HT1080 (cell line): ENCODE data around the gene WDR73. TPM values are rescaled to one million over a fixed set of nuclear protein-coding genes. Genes with fewer than 3 reads are reported as not detected.
"Not testable (repeated sequence)": the region's sequence is repeated elsewhere in the genome, so short reads cannot be mapped to it uniquely, and the experiment has no call there.

ENCODE experiments used
- DNase-seq: peaks from one replicate; pipeline ENCODE4 v3.0.0-alpha.2; 2015; ENCODE audit warnings: low read depth
- polyA plus RNA-seq, 2 experiments: library from polyadenylated mRNA; depleted of rRNA; stranded (reverse); fragments of >200 nt; gene quantifications; 2 replicates each; pipeline ENCODE4 v1.2.3, GENCODE V29; 2015
- total RNA-seq: library from RNA; depleted of rRNA; stranded (reverse); fragments of >200 nt; shearing (Covaris generic); gene quantifications from 2 replicates; pipeline ENCODE4 v1.2.3, GENCODE V29; 2014; rRNA removed

The WDR73 gene
- 28.5 and 29.1 TPM in 2 replicates for total RNA-seq
- 16.0 and 19.4 TPM in 2 replicates for polyA plus RNA-seq (2015; cell fraction: cytosol; rRNA removed)
- polyA plus RNA-seq (2015; cell fraction: nucleus; rRNA removed): 73.1 and 79.1 TPM in 2 replicates

DNA sequence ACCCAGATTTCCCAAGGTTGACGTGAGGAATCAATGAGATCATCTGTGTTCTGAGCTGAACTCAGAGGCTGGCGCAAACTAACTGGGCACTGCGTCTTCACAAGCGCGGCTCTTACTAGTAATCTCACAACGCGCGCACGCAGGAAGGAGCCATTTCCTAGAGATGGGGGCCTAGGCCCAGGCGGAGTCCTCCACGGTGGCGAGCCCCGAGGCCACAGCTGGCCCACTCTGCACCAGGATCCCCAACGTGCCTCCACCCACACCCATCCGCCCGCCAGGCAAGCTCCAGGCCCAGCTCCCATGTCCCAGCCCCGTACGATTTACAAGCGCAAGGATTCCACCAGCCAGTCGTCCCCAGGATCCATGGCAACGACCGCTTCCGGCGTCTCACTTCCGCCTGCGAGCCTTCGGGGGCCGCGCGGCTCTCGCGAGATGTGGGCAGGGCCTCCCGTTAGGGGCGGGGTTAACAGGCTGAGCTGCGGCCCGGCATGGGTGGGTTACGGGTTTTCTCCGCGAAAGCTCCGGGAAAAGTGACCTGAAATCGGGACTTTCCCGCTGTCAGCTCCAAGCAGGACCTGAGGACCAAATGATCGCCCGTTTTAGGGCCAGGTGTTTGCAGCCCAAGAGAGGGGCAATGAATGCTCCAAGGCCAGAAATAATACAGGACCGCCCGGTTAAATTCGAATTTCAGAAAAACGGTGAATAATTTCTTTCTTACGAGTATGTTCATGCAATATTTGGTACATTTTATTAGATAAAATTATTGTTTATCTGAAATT is at the start of gene WDR73:
Gene WDR73, minus strand, starts transcription at position 374 of the 779 bp plus-strand sequence. Its CDS starts 9 bp downstream, at position 365.
- peak; percentile 89 for DNase-seq

DNA sequence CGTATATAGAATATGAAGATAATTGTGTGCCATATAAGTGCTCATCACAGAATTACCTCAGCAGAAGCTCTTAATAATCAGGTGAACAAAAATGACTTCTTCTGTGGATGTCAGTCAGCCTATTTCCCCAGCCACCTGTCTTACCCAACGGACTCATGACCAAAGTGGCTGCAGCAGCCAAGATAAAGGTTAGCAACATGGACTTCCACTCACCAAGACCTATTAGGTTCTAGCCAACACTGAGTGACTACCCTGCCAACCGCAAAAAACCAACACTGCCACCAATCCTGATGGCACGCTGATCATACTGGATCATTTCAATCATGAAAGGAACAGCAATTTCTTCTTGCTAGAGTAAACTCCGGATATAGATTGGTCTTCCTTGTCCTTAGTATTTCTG is 49.7 kb upstream of the WDR73 start:
- DNase-seq: no peak

DNA sequence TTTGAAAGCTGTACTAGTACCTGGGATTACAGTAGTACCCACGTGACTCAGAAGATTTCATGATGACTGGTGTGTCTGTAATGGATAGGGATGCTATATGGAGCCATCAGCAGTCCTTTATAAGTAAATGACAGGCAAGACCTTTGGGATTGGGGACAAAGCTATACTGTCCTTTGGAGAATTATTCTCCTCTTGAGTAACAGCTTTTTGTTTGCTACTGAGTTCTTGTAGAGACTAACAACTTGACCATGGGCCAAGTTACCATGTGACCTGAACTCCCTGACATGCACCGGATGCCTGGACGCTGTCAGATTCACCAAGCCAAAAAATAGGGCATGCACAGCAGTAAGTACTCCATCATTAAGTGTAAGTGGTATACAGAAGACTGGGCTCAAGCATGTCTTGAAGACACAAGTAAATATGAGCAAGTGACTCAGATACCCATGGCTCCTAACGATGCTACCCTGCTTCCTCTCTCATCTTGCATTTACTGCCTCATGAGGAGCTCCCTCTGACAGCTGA is 48.9 kb upstream of the WDR73 start:
- no peak for DNase-seq

DNA sequence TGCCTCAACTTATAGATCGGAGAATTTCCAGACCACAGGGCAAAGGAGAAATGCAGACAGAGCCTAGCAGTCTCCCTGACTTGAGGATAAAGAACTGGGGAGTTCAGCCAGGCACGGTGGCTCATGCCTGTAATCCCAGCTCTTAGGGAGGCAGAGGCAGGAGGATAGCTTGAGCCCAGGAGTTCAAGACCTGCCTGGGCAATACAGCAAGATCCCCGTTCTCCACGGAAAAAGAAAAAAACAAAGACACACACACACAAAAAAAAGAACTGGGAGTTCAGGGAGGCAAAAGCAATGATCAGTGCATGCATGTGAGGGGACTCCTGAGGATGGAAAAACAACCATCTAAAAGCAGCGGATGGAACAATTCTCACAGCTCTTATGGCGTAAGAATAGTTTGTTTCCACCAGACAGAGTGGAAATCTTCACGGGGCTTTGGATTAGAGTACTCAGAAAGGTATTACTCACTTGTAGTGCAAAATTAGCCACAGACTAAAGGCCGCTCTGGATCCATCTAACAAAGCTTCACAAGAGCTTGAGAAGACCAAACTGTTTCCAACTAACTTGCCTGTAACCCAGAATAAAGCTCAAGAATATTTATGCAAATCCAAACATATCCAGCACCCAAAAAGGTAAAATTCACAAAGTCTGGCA is 45.6 kb upstream of the WDR73 start:
- DNase-seq: no peak

DNA sequence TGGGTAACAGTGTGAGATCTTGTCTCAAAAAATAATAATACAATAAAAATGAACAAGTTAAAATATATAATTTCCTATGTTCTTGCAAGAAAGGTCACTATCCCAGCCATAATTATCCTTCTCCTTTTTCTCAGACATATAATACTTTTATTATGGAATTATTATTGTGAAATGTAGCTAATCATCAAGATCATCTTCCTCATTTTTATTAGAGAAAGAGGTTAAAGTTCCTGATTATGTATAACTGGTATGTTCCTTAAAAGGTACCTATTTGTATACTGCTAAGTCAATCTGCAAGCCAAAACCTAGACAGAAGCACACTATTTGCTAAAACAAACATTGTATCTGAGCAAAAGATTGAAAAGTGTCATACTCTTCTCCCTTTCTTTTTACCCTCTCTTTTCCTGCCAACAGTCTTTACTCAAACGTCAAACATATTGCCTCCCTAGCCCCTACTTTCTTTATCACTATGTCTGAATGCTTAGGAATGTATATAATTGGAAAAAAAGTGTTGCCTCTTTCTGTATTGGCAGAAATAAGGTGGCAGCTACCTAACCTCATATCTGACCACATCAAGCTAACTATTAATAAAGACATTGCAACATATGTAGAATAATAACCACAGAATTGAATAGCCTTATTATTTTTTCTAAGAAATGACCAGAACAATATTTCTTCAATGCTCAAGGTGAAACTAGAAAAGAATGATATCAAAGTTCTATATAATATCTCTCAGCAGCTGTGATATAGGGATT is 43.3 kb upstream of the WDR73 start:
- DNase-seq: no peak

DNA sequence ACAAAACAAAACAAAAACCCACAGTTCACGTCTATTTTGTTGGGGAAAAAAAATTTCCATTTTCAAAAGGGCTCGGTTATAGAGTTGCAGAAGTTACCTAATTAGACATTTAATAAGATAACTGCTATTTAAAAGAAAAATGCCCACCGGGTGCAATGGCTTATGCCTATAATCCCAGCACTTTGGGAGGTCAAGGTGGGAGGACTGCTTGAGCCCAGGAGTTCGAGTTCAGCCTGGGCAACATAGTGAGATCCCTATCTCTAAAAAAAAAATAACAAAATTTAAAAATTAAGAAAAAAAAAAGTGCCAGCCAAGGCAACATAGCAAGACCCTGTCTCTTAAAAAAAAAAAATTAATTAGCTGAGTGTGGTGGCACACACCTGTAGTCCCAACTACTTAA is 42.7 kb upstream of the WDR73 start:
- DNase-seq: no peak

DNA sequence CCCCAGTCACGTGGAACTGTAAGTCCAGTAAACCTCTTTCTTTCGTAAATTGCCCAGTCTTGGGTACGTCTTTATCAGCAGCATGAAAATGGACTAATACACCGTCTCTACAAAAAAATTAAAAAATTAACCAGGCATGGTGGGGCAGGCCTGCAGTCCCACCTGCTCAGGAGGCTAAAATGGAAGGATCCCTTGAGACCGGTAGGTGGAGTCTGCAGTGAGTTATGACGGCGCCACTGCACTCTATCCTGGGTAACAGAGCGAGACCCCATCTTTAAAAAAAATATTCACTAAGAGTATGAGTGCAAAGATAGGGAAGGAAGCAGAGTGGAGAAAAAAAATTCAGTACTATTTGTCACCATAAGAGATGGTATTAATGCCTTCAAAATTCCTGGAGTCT is 36.3 kb upstream of the WDR73 start:
- no peak for DNase-seq

DNA sequence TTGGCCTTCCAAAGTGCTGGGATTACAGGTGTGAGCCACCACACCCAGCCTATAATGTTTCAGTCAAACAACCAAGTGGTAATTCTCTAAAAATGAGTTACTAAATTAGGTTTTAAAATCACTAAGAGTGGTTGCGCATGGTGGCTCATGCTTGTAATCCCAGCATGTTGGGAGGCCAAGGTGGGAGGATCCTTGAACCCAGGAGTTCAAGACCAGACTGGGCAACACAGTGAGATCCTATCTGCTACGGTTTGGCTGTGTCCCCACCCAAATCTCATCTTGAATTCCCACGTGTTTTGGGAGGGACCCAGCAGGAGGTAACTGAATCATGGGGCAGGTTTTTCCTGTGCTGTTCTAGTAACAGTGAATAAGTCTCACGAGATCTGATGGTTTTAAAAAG is 35.8 kb upstream of the WDR73 start:
- DNase-seq: no peak

DNA sequence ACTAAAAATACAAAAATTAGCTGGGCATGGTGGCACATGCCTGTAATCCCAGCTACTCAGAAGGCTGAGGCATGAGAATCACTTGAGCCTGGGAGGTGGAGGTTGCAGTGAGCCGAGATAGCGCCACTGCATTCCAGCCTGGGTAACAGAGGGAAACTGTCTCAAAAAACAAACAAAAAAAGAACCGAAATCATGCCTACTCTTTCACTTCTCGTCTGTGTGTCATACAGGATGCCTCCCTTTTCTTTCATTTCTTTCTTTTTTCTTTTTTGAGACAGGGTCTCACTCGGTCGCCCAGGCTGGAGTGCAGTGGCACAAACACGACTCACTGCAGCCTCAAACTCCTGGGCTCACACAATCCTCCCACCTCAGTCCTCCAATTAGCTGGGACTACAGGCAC is 32.4 kb upstream of the WDR73 start:
- not testable (repeated sequence) for DNase-seq

DNA sequence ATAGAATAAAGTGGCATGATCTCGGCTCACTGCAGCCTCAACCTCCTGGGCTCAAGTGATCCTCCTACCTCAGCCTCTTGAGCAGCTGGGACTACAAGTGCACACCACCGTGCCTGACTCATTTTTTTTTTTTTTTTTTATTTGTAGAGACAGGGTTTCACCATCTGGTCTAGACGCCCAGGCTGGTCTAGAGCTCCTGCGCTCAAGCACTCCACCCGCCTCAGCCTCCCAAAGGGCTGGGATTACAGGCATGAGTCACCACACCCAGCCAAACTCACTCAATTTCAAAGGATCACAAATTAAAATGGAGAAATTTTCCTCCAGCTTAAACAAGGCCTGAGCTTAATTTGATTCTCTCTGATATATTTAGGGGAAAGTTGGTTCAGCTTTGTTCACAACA is 31.2 kb upstream of the WDR73 start:
- DNase-seq: peak; percentile 96

DNA sequence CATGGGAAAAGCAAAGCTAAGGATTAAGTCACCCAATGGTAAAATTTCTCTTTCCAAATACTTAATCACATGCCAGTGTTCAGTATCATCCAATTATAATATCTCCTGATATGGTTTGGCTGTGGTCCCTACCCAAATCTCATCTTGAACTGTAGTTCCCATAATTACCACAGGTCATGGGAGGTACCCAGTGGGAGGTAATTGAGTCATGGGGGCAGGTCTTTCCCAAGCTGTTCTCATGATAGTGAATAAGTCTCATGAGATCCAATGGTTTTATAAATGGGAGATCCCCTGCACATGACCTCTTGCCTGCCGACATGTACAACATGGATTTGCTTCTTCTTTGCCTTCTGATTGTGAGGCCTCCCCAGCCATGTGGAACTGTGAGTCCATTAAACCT is 30.0 kb upstream of the WDR73 start:
- DNase-seq: peak; percentile 34

DNA sequence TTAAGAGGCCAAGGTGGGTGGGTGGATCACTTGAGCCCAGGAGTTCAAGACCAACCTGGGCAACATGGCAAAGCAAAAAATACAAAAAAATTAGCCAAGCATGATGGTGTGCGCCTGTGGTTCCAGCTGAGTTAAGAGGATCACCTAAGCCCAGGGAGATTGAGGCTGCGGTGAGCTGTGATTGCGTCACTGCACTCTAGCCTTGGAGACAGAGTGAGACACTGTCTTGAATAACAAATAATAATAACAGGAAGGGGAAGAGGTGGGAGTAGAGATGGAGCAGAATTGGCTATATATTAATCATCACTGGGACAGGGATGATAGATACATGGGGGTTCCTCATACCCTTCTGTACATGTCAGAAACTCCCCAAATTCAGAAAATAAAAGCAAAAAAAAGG is 27.7 kb upstream of the WDR73 start:
- peak; percentile 53 for DNase-seq

DNA sequence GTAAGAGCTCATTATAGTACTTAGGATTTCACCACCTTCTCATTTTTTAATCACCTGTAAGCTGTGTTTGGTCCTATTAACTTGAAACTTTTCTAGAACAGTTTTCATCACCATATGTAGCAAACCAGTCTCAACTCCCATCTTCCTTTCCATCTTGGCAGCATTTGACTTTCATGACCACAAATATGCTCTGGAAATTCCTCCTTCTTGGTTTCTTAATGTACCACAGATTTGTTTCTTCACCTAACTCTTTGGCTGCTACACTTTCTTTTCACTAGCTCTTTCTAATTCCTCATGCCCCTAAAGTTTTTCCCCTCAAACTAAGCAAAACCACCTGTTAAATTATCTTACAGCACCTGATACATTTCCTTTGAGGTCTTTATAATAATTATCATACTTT is 17.1 kb upstream of the WDR73 start:
- DNase-seq: peak; percentile 40

DNA sequence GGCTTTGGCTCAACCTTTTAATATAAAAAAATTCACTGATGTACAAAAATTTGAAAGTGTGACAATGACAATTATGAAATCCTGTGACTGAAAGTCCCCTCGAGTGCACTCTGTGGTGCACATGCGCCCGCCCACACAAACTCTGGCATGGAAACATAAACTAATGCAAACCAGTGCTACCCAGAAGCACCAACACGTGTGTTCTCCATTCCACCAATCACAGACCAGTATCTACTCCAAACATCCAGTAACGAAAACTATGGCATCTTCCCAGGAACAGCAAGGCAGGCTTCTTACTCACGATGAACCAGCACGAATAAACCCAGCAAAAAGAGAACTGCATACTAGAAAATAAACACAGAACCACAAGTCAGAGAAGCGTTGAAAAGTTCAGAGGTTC is 15.6 kb upstream of the WDR73 start:
- DNase-seq: no peak

DNA sequence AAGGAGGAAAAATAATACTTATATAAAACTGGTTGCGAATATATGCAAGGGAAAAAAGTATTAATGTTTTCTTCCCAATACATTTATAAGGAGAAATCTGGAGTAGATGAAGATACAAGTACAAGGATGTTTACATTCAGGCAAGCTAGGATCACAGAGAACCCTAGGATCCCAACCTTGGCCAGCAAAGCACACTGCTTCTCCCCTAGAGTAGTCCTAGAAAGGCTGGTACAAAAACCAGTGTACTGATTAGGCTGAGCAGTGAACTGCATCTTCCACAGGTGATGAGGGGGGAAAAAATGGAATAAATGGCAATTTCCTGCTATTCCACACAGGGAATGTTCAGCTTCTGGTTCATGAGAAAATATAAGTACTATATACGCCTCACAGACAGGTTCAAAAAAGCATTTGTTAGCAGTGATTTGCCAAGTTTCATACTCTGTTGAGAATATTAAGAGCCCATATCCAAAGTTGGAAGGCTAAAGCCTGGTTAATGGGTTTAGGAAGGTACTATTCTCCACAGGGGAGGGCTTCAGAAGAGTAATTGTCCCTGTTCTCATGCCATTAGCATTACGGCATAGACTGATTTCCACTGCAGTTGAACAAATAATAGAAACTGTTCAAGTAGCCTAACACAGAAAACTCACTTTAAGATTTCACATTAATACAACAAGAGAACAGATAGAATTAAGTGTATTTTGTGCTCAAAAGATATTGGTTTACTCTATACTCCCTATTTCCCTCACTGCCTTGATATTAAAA is 14.3 kb upstream of the WDR73 start:
- DNase-seq: no peak

DNA sequence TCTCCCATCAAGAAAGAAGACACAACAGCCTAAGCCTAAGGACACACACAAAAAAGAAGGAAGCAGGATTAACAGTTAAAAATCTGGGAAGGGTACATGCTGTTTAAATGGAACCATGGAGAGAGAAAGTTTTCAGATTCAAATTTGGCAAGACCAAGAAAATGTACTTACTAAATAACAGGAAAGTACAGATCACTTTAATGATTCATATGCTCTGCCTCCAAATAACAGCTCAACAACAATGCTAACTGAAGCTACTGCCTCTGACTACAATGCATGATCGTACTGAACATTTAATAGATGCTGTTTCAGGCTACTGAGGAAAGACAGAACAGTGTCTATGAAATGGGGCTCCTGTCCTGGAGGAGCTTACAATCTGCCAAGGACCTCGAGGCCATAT is 12.3 kb upstream of the WDR73 start:
- DNase-seq: no peak

DNA sequence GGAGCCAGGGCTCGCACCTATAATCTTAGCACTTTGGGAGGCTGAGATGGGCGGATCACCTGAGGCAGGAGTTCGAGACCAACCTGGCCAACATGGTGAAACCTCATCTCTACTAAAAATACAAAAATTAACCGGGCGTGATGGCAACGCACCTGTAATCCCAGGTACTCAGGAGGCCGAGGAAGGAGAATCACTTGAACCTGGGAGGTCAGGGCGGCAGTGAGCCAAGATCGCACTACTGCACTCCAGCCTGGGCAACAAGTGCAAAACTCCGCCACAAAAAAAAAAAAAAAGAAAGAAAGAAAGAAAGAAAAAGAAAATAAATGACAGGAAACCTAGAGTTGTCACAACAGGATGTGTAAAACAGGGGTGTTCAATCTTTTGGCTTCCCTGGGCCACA is 6.9 kb upstream of the WDR73 start:
- no peak for DNase-seq

DNA sequence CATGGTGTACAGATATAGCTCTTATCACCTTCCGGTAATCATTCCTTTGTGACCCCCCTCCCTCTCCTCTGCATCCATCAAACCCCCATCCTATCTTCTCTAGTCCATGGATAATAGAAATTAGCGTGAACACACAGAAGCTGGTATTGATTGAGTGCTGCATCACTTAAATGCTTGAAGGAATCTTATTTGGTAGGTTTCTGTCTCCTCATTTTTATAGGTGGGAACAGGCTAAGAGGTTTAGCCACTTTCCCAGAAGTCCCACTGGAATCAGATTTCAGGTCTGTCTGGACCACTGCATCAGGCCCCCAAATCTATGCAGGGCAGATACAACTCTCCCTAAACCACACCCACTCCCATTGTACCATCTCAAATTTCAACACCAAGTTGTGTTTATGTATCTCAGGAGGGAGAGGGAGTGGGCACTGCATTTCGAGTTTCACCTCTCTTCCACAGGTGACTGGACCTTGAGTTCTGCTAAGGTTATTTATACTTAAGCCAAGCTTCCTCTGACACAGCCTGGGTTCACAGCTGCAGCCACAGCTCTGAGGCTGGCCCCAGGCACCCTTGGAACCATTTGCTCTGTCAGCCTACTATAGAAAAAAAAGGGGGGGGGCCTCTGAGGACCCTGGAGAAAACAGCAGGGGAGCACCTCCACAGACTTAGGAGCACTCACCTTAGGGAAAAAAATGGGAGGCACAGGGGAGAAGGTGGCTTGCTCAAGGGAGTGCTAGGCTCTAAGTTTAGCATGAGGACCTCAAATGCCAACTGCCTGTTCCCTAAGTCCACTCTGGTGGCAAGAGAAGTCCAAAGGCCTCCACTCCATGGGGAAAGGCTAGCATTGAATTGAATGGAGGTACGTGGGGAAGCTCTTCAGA is 6.1 kb upstream of the WDR73 start:
- no peak for DNase-seq

DNA sequence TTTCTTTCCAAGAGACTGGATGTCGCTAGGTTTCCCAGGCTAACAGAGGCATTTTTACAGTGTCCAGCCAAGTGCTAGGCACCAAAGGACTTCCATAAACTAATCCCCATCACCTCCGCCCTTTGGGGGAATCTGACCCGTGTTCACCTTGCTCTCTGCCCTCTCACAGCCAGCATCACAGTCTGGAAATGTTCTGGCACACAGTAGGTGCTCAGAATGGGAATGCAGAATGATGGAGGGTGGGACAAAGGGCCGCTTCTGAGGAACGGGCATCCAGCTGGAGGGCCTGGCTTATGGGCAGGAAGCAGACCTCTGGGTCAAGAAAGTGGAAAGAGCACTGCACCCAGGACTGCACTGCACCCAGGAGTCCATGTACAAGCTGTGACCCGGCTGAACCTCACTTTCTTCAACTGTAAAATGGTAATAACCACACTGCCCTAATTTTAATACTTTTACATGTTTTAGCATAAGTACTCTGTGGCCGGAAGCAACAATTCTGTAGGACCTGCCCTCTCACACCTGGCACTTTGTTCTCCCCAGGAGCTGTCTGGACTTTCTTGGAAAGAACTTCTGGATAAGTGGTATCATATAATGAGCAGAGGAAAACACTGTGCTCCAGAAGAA is 4.8 kb upstream of the WDR73 start:
- no peak for DNase-seq
